Measurements from ENCODE around the gene LTA4H. TPM values are rescaled to one million over a fixed set of nuclear protein-coding genes. Genes with fewer than 3 reads are reported as not detected.

LTA4H gene
- total and polyA plus RNA-seq, 2 experiments from 2014 or later: 46.2 to 62.9 TPM

- no peaks in the 10 kb centered on the region for H3K9me3 ChIP-seq (ENCODE audit: low read depth)
- H3K27ac ChIP-seq: no peak overlapping the region
- TF ChIP-seq EZH2 (IDR thresholded peaks at IDR 0.05; ENCODE audit: insufficient read depth, poor library complexity, severe bottlenecking) (no peak), EZH2phosphoT487 (IDR thresholded peaks at IDR 0.05; ENCODE audit: insufficient read depth, low read depth) (no peak)
- WGBS, 2 experiments (ENCODE audit: low coverage in 1 of 2, low lambda C conversion rate in 2 of 2, missing lambda C conversion rate in 2 of 2): 28 to 29% methylated on average over 4 of the region's 4 CpGs
- H3K4me3 ChIP-seq: no peak overlapping the region
- H3K36me3 ChIP-seq (ENCODE audit: low read depth): no peaks in the 10 kb centered on the region
- no peak overlapping the region for H3K9ac ChIP-seq
- no peaks in the 10 kb centered on the region for H3K4me1 ChIP-seq (ENCODE audit: insufficient read depth)
- no peaks in the 10 kb centered on the region for H3K9me2 ChIP-seq (ENCODE audit: insufficient read depth)
- no peaks in the 10 kb centered on the region for H3F3A ChIP-seq (ENCODE audit: insufficient read depth)
- H3K4me2 ChIP-seq (ENCODE audit: unreplicated experiment): no peak overlapping the region
- H2AFZ ChIP-seq: no peak overlapping the region
- DNase-seq: no peak
- H3K27me3 ChIP-seq (replicated peaks; ENCODE audit: insufficient read depth): peaks cover 9% of the 10 kb centered on the region; the same call in 1 of the 2 replicates
- H4K20me1 ChIP-seq (ENCODE audit: insufficient read depth): no peaks in the 10 kb centered on the region
- in situ Hi-C loops (cut with MboI): loop anchor here (25.0 kb wide), 1 partner anchor 377 kb away; no protein-coding TSS in a partner anchor
- no peaks in the 10 kb centered on the region for H3K79me2 ChIP-seq (ENCODE audit: insufficient read depth)
Measured at GRCh38 chr12:95989504-95990123, 45.8 kb downstream of the LTA4H start.

DNA sequence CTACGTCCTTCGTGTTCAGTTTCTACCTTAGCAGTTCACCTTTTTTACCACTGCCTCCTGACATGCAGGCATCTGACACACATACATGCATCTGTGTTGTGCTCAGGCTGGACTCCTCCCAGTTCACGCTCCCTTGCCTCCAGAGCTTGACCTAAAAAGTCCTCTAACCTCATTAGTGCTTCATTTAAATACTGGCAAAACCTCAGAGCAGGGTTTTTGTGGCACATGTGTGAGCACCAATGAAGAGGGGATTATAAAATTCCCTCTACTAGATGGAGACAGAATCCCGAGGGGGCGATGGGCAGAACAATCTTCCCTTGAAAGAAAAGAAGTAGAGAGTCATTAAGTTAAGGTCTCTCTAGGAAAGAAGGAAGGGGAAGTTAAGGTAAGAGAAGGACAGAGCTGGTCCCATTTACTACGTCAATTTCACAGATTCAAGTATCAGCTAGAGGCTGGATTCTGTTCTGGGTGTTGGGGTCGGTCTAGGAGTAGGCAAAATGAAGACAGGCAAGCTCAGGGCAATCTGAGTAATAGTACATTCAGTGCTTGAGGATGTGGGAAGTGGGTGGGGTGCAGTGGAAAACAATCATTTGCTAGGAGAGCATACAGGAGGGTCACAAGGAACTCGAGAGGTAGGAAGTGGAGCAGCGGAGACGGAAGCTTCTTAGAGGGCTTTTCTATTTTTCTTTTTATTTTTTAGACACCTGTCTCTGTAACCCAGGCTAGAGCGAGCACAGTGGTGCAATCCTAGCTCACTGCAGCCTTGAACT, 46.7 kb downstream of the LTA4H start:
- no peaks in the 10 kb centered on the region for H3K9me2 ChIP-seq (ENCODE audit: insufficient read depth)
- H4K20me1 ChIP-seq (ENCODE audit: insufficient read depth): no peaks in the 10 kb centered on the region
- H2AFZ ChIP-seq: no peak overlapping the region
- no peaks in the 10 kb centered on the region for H3F3A ChIP-seq (ENCODE audit: insufficient read depth)
- H3K9me3 ChIP-seq (ENCODE audit: low read depth): no peaks in the 10 kb centered on the region
- TF ChIP-seq EZH2phosphoT487 (IDR thresholded peaks at IDR 0.05; ENCODE audit: insufficient read depth, low read depth) (no peak), EZH2 (IDR thresholded peaks at IDR 0.05; ENCODE audit: insufficient read depth, poor library complexity, severe bottlenecking) (no peak)
- DNase-seq: no peak
- WGBS, 2 experiments (ENCODE audit: low coverage in 1 of 2, low lambda C conversion rate in 2 of 2, missing lambda C conversion rate in 2 of 2): 65 to 66% methylated on average over 11 of the region's 11 CpGs
- H3K4me1 ChIP-seq (ENCODE audit: insufficient read depth): no peaks in the 10 kb centered on the region
- H3K36me3 ChIP-seq (ENCODE audit: low read depth): no peaks in the 10 kb centered on the region
- no peak overlapping the region for H3K27ac ChIP-seq
- H3K9ac ChIP-seq: no peak overlapping the region
- H3K4me3 ChIP-seq: no peak overlapping the region
- in situ Hi-C loops (cut with MboI): loop anchor here (25.0 kb wide), 1 partner anchor 376 kb away; no protein-coding TSS in a partner anchor
- H3K27me3 ChIP-seq (replicated peaks; ENCODE audit: insufficient read depth): peaks cover 9% of the 10 kb centered on the region; the same call in 1 of the 2 replicates
- no peaks in the 10 kb centered on the region for H3K79me2 ChIP-seq (ENCODE audit: insufficient read depth)
- no peak overlapping the region for H3K4me2 ChIP-seq (ENCODE audit: unreplicated experiment)

GRCh38 chr12:95986635-95987570, 48.5 kb downstream of the LTA4H start:
- Histone ChIP-seq H3K4me3 (no peak overlapping the region), H3K27ac (no peak overlapping the region), H3K4me2 (ENCODE audit: unreplicated experiment) (no peak overlapping the region), H3K9me3 (ENCODE audit: low read depth) (no peaks in the 10 kb centered on the region), H3K9me2 (ENCODE audit: insufficient read depth) (no peaks in the 10 kb centered on the region), H3K79me2 (ENCODE audit: insufficient read depth) (no peaks in the 10 kb centered on the region), H2AFZ (no peak overlapping the region), H4K20me1 (ENCODE audit: insufficient read depth) (no peaks in the 10 kb centered on the region), H3K27me3 (replicated peaks; ENCODE audit: insufficient read depth) (peaks cover 9% of the 10 kb centered on the region; the same call in 1 of the 2 replicates), H3F3A (ENCODE audit: insufficient read depth) (no peaks in the 10 kb centered on the region), H3K4me1 (ENCODE audit: insufficient read depth) (no peaks in the 10 kb centered on the region), H3K36me3 (ENCODE audit: low read depth) (no peaks in the 10 kb centered on the region), H3K9ac (no peak overlapping the region)
- TF ChIP-seq EZH2phosphoT487 (IDR thresholded peaks at IDR 0.05; ENCODE audit: insufficient read depth, low read depth) (no peak), EZH2 (IDR thresholded peaks at IDR 0.05; ENCODE audit: insufficient read depth, poor library complexity, severe bottlenecking) (no peak)
- no peak for DNase-seq
- in situ Hi-C loops (cut with MboI): loop anchor here (25.0 kb wide), 1 partner anchor 375 kb away; no protein-coding TSS in a partner anchor
- 58 to 59% methylated on average over 14 of the region's 14 CpGs for WGBS, 2 experiments (ENCODE audit: low coverage in 1 of 2, low lambda C conversion rate in 2 of 2, missing lambda C conversion rate in 2 of 2)

DNA sequence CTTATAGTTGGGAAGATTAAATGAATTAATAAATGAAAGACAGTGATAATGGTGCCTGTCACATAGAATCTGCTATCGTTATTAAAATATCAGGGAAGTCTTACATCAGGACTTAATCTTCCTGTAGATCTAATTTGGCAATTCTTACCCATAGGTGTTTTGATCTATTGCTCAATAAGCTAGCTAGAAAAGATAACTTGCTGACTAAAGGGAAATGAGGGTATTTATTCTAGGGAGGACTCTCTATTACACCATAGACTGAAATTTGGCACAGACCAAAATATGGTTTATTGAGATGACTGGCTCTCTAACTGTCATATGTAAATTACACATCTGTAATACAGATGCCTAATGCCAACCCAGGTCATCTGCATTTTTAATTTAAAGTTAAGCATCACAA, 50.7 kb downstream of the LTA4H start:
- no peak for DNase-seq
- H3K9me2 ChIP-seq (ENCODE audit: insufficient read depth): no peaks in the 10 kb centered on the region
- in situ Hi-C loops (cut with MboI): loop anchor here (25.0 kb wide), 1 partner anchor 372 kb away; no protein-coding TSS in a partner anchor

More for the DNA sequence above, 50.7 kb downstream of the LTA4H start:
- Histone ChIP-seq H3K79me2 (ENCODE audit: insufficient read depth) (no peaks in the 10 kb centered on the region), H3K9ac (no peak overlapping the region), H3K27me3 (replicated peaks; ENCODE audit: insufficient read depth) (peaks cover 3% of the 10 kb centered on the region; the same call in 1 of the 2 replicates), H4K20me1 (ENCODE audit: insufficient read depth) (no peaks in the 10 kb centered on the region), H3K36me3 (ENCODE audit: low read depth) (no peaks in the 10 kb centered on the region), H2AFZ (no peak overlapping the region), H3K27ac (no peak overlapping the region), H3K4me2 (ENCODE audit: unreplicated experiment) (no peak overlapping the region), H3K4me3 (no peak overlapping the region), H3K4me1 (ENCODE audit: insufficient read depth) (no peaks in the 10 kb centered on the region), H3F3A (ENCODE audit: insufficient read depth) (no peaks in the 10 kb centered on the region), H3K9me3 (ENCODE audit: low read depth) (no peaks in the 10 kb centered on the region)
- TF ChIP-seq EZH2phosphoT487 (IDR thresholded peaks at IDR 0.05; ENCODE audit: insufficient read depth, low read depth) (no peak), EZH2 (IDR thresholded peaks at IDR 0.05; ENCODE audit: insufficient read depth, poor library complexity, severe bottlenecking) (no peak)
- WGBS, 2 experiments (ENCODE audit: low coverage in 1 of 2, low lambda C conversion rate in 2 of 2, missing lambda C conversion rate in 2 of 2): 92 to 94% methylated on average over 1 of the region's 1 CpG
